ENCODE results near the gene FOLH1.
"Not testable (repeated sequence)": the region's sequence is repeated elsewhere in the genome, so short reads cannot be mapped to it uniquely, and the experiment has no call there.

FOLH1 gene

DNA sequence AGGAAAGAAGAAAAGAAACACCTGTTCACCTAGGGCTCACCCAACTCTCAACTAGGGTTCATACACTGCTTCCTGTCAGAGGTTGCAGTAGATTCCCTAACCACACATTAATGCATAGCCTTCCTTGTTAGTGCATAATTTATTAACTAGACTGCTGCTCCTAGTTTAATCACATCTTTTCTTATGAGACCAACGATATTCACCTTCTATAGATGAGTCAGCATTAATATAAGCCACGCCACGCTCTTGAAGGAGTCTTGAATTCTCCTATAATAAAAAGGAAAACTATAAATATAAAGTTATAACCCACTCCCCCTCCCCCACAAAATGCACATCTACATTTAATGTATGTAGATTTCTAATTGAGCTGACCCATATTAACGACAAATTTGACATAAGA, 39.4 kb downstream of the FOLH1 start:
- not testable (repeated sequence) for H3K4me2 ChIP-seq, H3K9me3 ChIP-seq

DNA sequence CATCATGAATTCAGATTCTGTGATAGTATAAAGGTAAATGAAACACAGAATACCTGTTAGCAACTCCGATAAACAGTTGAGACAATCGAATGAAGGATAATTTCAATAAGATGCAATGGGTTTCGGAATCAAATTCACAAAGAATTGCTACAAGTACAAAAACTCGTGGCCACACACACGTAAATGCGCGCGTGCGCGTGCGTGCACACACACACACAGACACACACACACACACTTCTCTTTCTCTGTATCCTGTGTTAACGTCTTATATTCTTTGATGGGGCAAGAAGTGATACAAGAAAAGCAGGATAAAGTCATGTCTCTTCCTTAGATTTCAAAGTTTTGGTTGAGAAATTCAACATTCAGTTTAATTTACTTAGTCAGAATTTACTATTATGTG, 57.2 kb downstream of the FOLH1 start:
- no peak overlapping the region for H3K4me2 ChIP-seq
- no peak for TF ChIP-seq Cebpa-rat (IDR thresholded peaks at IDR 0.05)
- H3K36me3 ChIP-seq: no peaks in the 10 kb centered on the region

More for the DNA sequence above, 39.4 kb downstream of the FOLH1 start:
- not testable (repeated sequence) for H3K27me3 ChIP-seq, H3K36me3 ChIP-seq, H4K20me1 ChIP-seq, H3K9ac ChIP-seq, H3K4me3 ChIP-seq, H3K4me1 ChIP-seq, H3K27ac ChIP-seq

DNA sequence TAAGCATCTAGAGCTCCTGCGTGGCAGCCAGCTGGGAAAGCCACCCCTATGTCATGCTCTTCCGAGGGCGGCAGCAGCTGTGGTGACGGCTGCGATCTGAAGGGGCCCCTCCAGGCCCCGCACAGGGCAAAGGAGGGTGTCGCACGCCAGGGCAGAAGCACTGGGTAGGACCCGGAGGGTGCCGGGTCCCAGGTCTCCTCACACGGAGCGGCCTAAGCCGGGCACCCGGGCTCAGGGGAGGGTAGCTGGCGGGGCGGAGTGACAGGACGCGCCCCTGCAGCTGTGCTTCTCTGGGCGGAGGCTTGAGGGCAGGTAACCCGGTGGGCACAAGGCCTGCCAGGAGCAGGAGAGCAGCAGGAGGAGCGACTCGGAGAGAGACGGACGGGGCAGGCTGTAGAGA, 106.0 kb downstream of the FOLH1 start:
- not testable (repeated sequence) for H3K4me2 ChIP-seq, H3K27ac ChIP-seq, H3K9ac ChIP-seq, H3K36me3 ChIP-seq, H3K27me3 ChIP-seq, H3K4me1 ChIP-seq, H3K4me3 ChIP-seq, H3K9me3 ChIP-seq, H4K20me1 ChIP-seq

More for the DNA sequence above, 57.2 kb downstream of the FOLH1 start:
- no peaks in the 10 kb centered on the region for H3K27me3 ChIP-seq
- no peaks in the 10 kb centered on the region for H4K20me1 ChIP-seq
- H3K9me3 ChIP-seq: no peaks in the 10 kb centered on the region
- no peak overlapping the region for H3K9ac ChIP-seq
- no peak overlapping the region for H3K4me3 ChIP-seq
- no peak overlapping the region for H3K27ac ChIP-seq
- H3K4me1 ChIP-seq: no peaks in the 10 kb centered on the region

Measured in BLaER1 (cell line).